Panc1 (cell line): ENCODE data around the gene JAM2. TPM values are rescaled to one million over a fixed set of nuclear protein-coding genes. Genes with fewer than 3 reads are reported as not detected.

Experiments
- ATAC-seq: fragments of 200-7000 bp; cut with Tn5 transposase; 2 replicates; pipeline ENCODE4 v1.9.1; 2020; ENCODE audit warnings: mild to moderate bottlenecking, moderate library complexity
- BruUV-seq: library from RNA; stranded (reverse); fragments of 400-500 nt; replicated peaks from 2 replicates; lab custom pipeline; 2021; lab: Mats Ljungman, UMichigan
- CTCF ChIA-PET: fragments of 300-600 bp; sonication (Branson Sonifier 250); formaldehyde crosslinking; loops from one replicate; lab custom pipeline; 2022; ENCODE audit warnings: antibody characterized with exemption; lab: Charles Lee
- POLR2A ChIA-PET: fragments of 300-600 bp; sonication (Branson Sonifier 250); formaldehyde crosslinking; loops from one replicate; lab custom pipeline; 2022; ENCODE audit warnings: antibody characterized with exemption; lab: Charles Lee
- DNase-seq: peaks from one replicate; pipeline ENCODE4 v3.0.0-alpha.2; 2010; ENCODE audit warnings: low read depth, low spot score
- H3K27ac ChIP-seq: 2 replicates; pipeline ENCODE4 v1.5.1; 2011; ENCODE audit warnings: mild to moderate bottlenecking, low read length, inconsistent platforms
- H3K27me3 ChIP-seq: fragments of 200-500 bp; sonication (Bioruptor generic); 2 replicates; pipeline ENCODE4 v1.6.0; 2014; ENCODE audit warnings: low read length, inconsistent platforms; ENCODE audit not compliant: control insufficient read depth, insufficient read depth
- H3K36me3 ChIP-seq: fragments of 200-500 bp; sonication (Bioruptor generic); 2 replicates; pipeline ENCODE4 v1.5.1; 2014; ENCODE audit warnings: inconsistent platforms, mild to moderate bottlenecking, low read length, moderate library complexity; ENCODE audit not compliant: control insufficient read depth, insufficient read depth
- H3K4me1 ChIP-seq: 2 replicates; pipeline ENCODE4 v1.5.1; 2011; ENCODE audit warnings: inconsistent platforms, mild to moderate bottlenecking, low read length, moderate library complexity; ENCODE audit not compliant: control insufficient read depth, insufficient read depth
- H3K4me3 ChIP-seq, 2 experiments: 2 replicates each; pipeline ENCODE4 v1.5.1; 2011 to 2012; ENCODE audit warnings: low read depth in 2 of 2, low read length in 2 of 2, mild to moderate bottlenecking in 2 of 2, inconsistent platforms in 1 of 2, moderate library complexity in 1 of 2
- H3K9me3 ChIP-seq: fragments of 200-500 bp; sonication (Bioruptor generic); 2 replicates; pipeline ENCODE4 v1.5.1; 2014; ENCODE audit warnings: low read depth, mild to moderate bottlenecking, inconsistent platforms, low read length, moderate library complexity; ENCODE audit not compliant: control insufficient read depth, insufficient read depth
- POLR2AphosphoS5 ChIP-seq: IDR thresholded peaks from 2 replicates; pipeline ENCODE4 v1.6.1; 2012; ENCODE audit warnings: mild to moderate bottlenecking, low read depth, low read length, moderate library complexity
- REST ChIP-seq, 2 experiments: IDR thresholded peaks; 2 replicates each; pipeline ENCODE4 v1.6.1; 2011 to 2012; ENCODE audit warnings: low read depth in 2 of 2, control low read depth in 1 of 2, low read length in 1 of 2, mild to moderate bottlenecking in 1 of 2, moderate library complexity in 1 of 2; ENCODE audit not compliant: insufficient read depth in 1 of 2
- SIN3A ChIP-seq: IDR thresholded peaks from 2 replicates; pipeline ENCODE4 v1.6.1; 2012; ENCODE audit warnings: low read depth, mild to moderate bottlenecking, low read length, moderate library complexity, borderline replicate concordance; ENCODE audit not compliant: insufficient read depth
- TCF7L2 ChIP-seq: IDR thresholded peaks from 2 replicates; pipeline ENCODE4 v1.6.1; 2011; ENCODE audit warnings: mild to moderate bottlenecking, low read depth, low read length, inconsistent platforms
- in situ Hi-C: cut with HindIII; loops from 2 replicates; pipeline ENCODE4 v1.10.0; 2016; ENCODE audit warnings: low sequenced_read_pairs, low pct_unique_long_range_greater_than_20kb
- intact Hi-C: fragments of 100-400 bp; cut with micrococcal nuclease; formaldehyde crosslinking; loops from one replicate; pipeline ENCODE4 v1.10.0; 2022; ENCODE audit not compliant: unreplicated experiment
- total RNA-seq: library from RNA; stranded (reverse); gene quantifications from one replicate; pipeline ENCODE4 v1.2.1, GENCODE V29; 2021; ENCODE audit not compliant: unreplicated experiment
- TF ChIP-seq, protein P1 (sequence below): fragments of 450-650 bp; IDR thresholded peaks from 2 replicates; pipeline ENCODE4 v1.5.1; 2017; ENCODE audit warnings: mild to moderate bottlenecking

The JAM2 gene
- total RNA-seq, 1 experiment from 2014 or later, result 0.21 TPM

DNA sequence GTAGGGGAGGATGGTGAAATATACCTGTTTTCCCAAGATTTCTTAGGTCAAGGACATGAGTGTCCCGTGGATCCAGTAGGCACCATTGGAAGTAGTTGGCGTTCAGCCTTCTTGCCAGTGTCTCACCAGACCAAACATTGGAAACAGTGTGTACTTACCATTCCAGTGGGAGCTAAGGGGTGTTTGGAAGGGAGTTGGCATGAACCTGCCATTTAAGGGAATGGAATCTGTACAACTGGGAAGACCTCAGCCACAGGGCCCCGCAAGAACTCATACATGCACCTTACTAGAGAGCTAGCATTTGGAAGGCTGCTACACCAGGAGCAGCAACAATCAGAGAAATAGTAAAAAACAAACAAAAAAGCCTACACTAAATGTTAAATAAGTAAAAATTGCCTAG is 82.9 kb downstream of the JAM2 start:
- Histone ChIP-seq H3K4me1 (no peaks in the 10 kb centered on the region), H3K4me3 (no peak overlapping the region), H3K27me3 (no peaks in the 10 kb centered on the region), H3K36me3 (peaks cover 25% of the 10 kb centered on the region), H3K27ac (no peak overlapping the region), H3K9me3 (no peaks in the 10 kb centered on the region)
- ChIA-PET CTCF (no interaction called here), POLR2A (interaction anchor here (0.6 kb wide), 1 partner anchor 736 kb away, joined by 5 read pairs; no protein-coding TSS in a partner anchor)
- intact Hi-C loops (no loop called here), in situ Hi-C loops (no loop called here)
- ATAC-seq (no peak), DNase-seq (no peak)
- no peak for TF ChIP-seq POLR2AphosphoS5
- no peak for TF ChIP-seq REST (IDR thresholded peaks at IDR 0.05; ENCODE audit: insufficient read depth in 1 of 2, low read depth in 2 of 2, low read length in 1 of 2)
- TF ChIP-seq SIN3A, result no peak
- no peak for TF ChIP-seq TCF7L2
- TF ChIP-seq, protein P1, sequence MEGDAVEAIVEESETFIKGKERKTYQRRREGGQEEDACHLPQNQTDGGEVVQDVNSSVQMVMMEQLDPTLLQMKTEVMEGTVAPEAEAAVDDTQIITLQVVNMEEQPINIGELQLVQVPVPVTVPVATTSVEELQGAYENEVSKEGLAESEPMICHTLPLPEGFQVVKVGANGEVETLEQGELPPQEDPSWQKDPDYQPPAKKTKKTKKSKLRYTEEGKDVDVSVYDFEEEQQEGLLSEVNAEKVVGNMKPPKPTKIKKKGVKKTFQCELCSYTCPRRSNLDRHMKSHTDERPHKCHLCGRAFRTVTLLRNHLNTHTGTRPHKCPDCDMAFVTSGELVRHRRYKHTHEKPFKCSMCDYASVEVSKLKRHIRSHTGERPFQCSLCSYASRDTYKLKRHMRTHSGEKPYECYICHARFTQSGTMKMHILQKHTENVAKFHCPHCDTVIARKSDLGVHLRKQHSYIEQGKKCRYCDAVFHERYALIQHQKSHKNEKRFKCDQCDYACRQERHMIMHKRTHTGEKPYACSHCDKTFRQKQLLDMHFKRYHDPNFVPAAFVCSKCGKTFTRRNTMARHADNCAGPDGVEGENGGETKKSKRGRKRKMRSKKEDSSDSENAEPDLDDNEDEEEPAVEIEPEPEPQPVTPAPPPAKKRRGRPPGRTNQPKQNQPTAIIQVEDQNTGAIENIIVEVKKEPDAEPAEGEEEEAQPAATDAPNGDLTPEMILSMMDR, result no peak
- BruUV-seq, result no TSS peak

DNA sequence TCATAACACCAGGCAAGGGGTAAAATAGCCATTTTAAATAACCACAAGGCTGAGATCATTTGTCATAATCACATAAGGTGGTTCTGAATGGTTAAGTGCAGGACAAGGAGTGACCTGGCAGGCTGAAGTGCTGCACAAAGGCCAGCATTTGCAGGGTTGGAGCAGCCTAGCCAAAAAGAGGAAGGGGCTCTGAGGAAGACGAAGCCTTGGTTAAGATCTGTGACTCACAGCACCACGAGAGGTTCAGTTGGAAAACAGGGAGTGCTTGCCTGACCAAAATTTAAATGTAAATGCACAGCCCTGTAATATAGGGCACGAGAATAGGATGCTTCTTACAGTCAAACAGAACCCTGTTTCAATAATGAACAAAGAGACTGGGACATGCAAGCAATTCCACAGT is 83.6 kb downstream of the JAM2 start:
- ChIA-PET POLR2A (no interaction called here), CTCF (no interaction called here)
- peaks cover 27% of the 10 kb centered on the region for H3K36me3 ChIP-seq
- ATAC-seq (no peak), DNase-seq (no peak)
- H3K4me3 ChIP-seq, result no peak overlapping the region
- intact Hi-C loops (no loop called here), in situ Hi-C loops (no loop called here)
- no peaks in the 10 kb centered on the region for H3K4me1 ChIP-seq
- no peak for TF ChIP-seq SIN3A
- TF ChIP-seq POLR2AphosphoS5, result no peak
- no peak for TF ChIP-seq REST (IDR thresholded peaks at IDR 0.05; ENCODE audit: insufficient read depth in 1 of 2, low read depth in 2 of 2, low read length in 1 of 2)
- TF ChIP-seq, protein P1, result no peak
- no peak for TF ChIP-seq TCF7L2
- H3K27ac ChIP-seq, result no peak overlapping the region
- BruUV-seq, result no TSS peak
- no peaks in the 10 kb centered on the region for H3K27me3 ChIP-seq
- H3K9me3 ChIP-seq, result no peaks in the 10 kb centered on the region
